HTR-8/SVneo (cell line): ENCODE results near the gene FEN1.

Experiments
- DNase-seq: peaks from one replicate; pipeline ENCODE4 v3.0.0; 2011; ENCODE audit warnings: low spot score, mixed read lengths; ENCODE audit not compliant: insufficient read length
- FAIRE-seq: peaks from 2 replicates; lab custom pipeline; 2011; peaks lifted over from hg19 to GRCh38; lab: Jason Lieb, UNC

FEN1 gene

DNA sequence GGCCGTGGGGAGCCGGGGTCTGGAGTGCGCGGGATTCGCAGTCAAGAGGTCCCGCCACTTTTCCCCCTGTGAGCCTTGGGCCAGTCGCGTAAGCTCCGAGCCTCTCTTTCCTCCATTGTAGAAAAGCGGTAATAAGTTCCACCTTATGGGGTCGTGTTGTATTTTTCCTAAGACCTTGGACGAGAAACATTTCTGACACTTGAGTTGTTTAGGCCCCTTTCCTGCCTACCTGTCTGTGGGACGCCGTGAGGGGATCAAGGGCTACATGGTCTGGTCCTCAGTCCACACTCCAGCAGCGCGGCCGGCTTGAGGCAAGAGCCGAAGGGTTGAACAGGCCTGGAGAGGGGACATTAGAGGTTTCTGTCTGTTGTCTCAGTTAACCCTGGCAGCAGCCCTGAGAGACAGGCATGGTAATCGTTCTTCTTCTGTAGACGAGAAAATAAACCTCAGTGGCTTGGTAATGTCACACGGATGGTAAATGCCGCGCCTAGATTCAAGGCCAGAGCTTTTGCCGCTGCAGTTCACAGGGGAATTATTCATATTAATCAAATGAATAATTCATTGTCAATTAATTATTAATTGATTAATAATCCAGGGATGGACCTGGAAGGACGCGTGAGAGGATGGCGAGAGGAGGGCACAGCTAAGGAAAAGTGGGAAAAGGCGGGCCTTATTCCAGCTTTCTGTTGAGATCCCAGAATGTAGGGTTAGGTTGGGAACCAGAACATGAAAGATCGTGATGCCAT lies 545 bp downstream of the FEN1 start:
- no peak for DNase-seq
- no peak for FAIRE-seq

DNA sequence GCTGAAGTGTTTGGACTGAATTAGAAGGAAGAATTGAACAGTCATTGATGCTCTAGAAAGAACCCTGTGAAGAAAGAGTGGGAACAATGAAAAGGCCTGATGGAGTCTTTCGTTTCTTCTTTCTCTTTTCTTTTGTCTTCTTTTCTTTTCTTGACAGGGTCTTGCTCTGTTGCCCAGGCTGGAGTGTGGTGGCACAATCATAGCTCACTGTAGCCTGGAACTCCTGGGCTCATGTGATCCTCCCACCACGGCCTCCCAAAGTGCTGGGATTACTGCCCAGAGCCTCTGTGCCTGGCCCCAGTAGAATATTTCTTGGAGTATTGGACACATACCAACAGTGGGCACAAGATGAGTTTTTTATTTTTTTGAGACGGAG lies 1.1 kb downstream of the FEN1 start:
- FAIRE-seq (no peak), DNase-seq (no peak)

DNA sequence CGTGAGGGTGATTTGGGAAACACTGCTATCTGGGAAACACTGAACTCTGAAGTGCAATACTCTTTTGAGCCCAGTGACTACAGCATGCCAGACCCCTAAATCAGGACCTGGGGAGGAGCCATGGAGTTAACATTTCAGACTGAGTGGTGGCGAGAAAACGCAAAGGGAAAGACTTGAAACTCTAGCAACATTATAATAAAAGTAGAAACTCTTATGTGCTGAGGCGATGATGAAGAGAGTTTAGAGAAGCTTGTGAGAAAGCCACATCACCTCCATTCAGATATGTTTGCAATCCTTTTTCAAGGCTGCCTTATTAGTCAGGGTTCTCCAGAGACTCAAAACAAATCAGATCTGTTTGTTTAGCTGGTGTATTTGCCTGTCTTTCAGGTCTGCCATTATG lies 1.9 kb downstream of the FEN1 start:
- DNase-seq (no peak), FAIRE-seq (no peak)

DNA sequence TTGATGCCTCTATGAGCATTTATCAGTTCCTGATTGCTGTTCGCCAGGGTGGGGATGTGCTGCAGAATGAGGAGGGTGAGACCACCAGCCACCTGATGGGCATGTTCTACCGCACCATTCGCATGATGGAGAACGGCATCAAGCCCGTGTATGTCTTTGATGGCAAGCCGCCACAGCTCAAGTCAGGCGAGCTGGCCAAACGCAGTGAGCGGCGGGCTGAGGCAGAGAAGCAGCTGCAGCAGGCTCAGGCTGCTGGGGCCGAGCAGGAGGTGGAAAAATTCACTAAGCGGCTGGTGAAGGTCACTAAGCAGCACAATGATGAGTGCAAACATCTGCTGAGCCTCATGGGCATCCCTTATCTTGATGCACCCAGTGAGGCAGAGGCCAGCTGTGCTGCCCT lies 2.7 kb downstream of the FEN1 start:
- no peak for DNase-seq
- FAIRE-seq, result no peak

DNA sequence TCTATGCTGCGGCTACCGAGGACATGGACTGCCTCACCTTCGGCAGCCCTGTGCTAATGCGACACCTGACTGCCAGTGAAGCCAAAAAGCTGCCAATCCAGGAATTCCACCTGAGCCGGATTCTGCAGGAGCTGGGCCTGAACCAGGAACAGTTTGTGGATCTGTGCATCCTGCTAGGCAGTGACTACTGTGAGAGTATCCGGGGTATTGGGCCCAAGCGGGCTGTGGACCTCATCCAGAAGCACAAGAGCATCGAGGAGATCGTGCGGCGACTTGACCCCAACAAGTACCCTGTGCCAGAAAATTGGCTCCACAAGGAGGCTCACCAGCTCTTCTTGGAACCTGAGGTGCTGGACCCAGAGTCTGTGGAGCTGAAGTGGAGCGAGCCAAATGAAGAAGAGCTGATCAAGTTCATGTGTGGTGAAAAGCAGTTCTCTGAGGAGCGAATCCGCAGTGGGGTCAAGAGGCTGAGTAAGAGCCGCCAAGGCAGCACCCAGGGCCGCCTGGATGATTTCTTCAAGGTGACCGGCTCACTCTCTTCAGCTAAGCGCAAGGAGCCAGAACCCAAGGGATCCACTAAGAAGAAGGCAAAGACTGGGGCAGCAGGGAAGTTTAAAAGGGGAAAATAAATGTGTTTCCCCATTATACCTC lies 3.3 kb downstream of the FEN1 start:
- DNase-seq (no peak), FAIRE-seq (no peak)

DNA sequence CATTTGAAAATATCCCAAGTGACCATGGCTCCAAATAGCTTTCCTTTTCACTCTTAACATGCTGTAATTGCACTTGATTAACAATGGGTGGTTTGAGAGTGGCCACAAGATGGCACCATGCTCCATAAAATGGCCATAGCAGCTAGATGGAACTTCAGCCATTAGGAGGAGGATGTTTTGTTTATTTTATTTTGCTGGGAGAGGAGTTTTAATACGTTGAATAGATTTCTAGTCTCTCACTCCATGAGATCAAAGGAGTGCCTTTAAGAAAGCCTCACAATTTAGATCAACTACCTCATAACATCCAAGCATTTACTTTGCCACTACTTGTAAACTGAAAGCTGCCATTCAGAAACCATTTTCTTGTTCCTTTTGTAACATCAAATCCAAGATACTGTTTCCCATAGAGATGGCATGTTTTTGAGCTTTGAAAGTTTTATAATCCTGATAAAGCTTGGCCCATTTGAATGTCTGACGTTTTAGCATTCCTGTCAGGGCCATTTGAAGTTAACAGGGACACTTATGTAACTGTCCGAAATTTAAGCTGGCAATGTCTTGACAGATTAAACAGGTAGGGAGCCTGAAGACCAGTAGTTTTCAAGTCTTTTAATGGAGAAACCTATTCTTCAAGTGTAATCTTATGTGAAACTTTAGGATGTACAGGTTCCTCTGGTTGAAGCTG lies 4.7 kb downstream of the FEN1 start:
- peak; percentile 65 for DNase-seq
- no peak for FAIRE-seq

DNA sequence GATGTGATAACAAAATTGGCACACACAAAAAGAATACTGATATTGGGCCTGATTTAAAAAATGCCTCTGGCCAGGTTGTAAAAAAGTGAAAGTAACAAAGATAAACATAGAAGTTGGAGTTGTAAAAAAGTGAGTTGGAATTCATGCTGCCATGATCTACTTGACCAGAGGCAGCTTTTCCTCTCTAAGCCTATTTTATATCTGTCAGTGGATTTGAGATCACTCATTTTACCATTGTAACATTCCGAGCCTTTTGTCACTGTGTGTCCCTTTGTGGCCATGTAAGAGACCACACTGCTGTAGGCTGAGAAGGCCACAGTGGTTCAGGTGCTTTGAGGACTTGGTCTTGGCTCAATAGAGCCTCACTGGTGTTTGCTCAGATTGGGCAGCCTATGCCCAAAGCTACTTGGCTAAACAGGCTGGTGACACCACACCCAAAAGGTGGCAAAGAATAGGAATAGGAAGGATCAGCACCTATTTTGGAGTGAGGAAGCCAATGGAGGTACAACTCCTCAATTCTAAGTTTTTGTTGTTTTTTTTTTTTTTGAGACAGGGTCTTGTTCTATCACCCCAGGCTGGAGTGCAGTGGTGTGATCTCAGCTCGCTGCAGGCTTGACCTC lies 7.1 kb downstream of the FEN1 start:
- FAIRE-seq (no peak), DNase-seq (no peak)

DNA sequence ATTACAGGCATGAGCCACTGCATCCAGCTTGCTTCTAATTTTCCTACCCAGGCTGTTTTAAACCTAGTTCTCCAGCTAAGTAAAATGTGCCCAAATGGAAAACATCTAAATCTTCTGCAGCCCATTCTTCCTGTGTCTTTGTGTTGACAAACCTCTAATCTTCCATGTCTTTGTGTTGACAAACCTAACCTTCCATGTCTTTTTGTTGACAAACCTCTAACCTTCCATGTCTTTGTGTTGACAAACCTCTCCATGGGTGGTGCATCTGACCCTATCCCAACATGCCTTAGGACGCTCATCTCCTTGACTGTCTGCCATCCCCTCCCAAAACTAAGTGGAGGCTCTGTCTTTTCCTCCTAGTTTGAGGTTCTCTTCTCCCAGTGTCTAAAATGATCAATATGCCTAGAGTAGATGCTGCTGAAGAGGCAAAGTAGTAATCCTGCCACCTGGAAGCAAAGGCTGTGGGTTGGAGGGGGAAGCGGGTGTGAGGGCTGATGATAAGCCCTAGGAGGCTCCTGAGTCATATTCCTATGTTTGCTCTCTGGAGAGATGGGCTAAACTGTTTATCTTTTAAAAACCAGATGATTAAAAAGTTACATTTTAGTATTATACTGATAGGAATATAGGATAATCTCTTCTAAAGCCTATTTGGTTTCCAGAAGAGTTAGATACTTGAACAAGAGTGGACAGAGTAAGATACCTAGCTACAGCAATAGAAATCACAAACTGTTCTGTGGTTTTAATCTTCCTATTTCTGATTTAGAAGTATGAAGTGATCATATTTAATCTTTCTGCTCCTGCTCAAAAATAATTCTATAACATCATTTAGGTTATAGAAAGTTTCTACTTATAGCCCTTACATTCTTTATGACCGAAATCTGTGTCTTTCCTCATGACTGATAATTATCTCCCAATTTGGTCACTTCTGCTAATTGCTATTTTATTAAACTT lies 7.9 kb downstream of the FEN1 start:
- DNase-seq, result no peak
- FAIRE-seq, result no peak

DNA sequence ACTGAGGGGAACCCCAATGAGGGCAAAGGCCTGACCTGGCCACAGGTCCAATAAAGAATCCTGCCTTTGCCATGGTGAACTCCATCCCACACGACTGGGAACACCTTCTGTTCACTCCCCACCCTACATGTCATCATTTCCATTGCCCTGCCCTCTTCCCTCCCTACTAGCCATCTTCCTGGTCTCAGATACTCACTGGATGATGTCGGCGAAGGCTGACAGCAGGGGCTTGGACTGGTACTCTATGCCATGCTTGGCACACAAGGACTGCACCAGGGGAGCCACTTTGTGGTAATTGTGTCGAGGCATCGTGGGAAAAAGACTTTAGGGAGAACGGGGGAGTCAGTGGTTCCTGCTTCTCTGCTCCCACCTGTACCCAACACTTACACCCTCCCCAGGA lies 9.9 kb downstream of the FEN1 start:
- DNase-seq (no peak), FAIRE-seq (no peak)

DNA sequence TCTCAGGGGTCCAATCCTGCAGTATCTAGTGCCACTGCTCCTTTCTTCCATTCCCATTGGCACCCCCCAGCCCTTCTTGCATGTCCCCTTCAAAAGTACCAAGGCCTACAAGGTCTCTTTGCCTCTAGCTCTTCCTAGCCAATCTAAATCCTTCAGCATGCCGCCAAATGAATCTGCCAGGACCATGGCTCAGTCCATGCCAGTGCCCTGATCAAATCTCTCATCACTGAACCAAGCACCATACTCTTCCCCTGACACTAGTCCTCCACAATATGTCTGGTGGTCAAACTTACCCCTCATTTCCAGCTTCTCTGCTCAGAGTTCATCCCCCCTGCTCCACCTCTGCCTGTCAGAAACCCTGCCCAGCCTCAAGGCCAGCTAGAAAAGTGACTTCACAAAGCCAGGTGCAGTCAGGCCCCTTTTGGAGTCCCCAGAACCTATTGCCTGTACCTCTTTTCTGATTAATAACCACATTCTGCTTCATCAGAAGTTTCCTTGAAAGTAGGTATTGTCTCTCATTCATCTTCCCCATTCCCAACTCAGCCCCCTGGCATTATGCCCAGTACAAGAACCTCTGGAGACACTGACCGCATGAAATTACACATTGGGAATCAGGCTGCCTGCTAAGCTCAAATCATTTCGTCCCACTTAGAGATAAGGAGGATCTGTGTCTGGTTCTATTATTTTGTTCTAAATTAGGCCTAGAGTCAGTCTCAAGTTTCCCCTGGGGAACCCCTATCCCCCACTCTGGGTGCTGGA lies 11.4 kb downstream of the FEN1 start:
- FAIRE-seq, result no peak
- no peak for DNase-seq

DNA sequence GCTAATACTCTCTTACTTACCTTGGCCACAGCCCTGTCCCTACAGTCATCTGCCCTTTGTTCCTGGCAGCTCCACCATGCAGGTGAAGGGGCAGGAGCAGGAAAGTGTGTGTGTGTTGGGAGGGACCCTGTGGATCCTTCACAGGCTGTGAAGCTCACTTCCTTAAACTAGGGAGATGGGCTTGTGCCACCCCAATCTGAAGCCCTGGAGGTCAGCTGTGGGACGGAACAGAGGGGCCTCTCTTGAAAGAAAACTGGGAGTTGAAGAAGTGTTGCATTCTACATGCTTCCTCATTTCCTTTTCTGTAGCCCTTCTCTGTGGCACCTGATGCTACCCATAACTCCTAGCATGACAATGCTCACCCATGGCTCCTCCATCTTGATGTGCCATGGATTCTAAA lies 12.4 kb downstream of the FEN1 start:
- no peak for FAIRE-seq

DNA sequence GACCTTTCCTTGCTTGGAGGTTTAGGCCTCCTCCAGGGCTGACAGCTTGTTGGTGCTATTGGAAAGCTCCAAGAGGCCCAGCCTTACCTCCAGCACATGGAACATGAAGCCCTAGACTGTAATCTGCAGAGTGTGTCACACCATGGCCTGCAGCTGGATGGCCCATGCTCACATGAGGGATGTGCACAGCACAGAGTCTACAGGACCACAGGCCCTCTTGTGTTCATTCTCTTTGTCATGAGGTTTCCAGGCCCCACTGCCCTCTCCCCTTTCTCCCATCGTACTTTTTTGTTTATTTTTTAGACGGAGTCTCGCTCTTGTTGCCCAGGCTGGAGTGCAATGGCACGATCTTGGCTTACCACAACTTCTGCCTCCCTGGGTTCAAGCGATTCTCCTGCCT lies 14.1 kb downstream of the FEN1 start:
- no peak for DNase-seq

More for the DNA sequence above, 12.4 kb downstream of the FEN1 start:
- DNase-seq, result no peak

DNA sequence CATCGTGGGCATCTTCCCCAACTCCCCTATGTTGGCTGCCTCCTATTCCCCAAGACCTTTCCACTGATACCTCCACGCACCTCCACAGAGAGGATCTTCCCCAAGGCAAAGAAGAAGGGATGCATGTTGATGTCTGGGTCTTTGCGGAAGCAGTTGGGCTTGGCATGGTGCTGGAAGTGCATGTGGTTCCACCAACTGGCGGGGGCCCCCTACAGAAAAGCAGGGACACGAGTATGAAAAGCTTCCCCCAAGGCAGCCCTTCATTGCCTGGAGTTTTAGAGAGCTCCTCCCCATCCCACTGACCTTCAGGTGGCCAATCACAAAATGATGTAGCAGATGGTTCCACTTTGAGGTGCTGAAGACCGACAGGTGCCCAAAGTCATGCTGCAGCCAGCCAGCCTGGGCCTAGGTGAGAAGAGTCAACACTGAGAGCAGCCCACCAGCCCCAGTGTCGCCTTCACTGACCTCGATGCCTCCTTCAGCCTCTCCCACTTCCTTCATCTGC lies 18.0 kb downstream of the FEN1 start:
- DNase-seq (no peak), FAIRE-seq (no peak)

More for the DNA sequence above, 14.1 kb downstream of the FEN1 start:
- FAIRE-seq, result no peak

DNA sequence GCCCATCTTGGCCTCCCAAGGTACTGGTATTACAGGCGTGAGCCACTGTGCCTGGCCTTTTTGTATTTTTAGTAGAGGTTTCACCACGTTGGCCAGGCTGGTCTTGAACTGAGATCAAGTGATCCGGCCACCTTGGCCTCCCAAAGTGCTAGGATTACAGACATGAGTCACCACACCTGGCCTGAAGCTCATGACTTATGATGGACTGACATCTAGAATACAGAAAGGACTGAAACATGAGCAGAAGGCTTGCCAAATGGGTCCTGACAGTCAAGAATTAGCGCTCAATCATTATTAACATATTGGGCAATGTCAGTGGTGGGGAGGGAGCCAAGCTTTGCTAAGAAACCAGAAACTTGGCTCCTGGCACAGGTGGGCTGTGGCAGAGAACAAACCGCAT lies 19.1 kb downstream of the FEN1 start:
- no peak for DNase-seq
- FAIRE-seq, result no peak

DNA sequence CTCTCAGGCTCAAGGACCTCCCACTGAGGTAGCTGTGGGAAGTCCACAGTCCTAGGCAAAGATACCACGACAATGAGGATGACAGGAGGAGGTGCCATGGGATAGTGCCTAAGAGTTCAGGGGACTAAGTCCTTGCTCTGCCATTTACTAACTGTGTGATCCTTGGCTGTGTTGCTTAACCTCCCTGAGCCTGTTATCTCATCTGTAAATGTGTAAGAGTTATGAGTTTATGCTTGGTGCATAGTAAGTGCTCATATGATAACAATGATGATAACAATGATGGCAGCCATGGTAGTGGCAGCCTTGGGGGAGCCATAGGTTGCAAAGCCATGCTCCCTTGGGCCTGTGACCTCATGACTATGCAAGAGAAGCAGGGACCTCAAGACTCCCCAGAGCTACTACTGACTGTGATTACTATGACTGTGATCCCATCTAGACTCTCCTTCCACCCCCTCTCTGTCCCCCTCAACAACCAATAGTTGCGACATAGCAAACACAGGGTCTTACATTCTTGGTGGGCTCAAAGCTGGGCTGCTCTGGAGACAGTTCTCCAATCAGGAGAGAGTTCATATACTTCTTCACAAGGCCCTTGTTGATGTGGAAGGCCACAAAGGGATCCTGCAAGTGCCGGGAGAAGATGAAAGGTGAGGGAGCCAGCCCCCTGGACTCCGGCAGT lies 20.2 kb downstream of the FEN1 start:
- DNase-seq (no peak), FAIRE-seq (no peak)

DNA sequence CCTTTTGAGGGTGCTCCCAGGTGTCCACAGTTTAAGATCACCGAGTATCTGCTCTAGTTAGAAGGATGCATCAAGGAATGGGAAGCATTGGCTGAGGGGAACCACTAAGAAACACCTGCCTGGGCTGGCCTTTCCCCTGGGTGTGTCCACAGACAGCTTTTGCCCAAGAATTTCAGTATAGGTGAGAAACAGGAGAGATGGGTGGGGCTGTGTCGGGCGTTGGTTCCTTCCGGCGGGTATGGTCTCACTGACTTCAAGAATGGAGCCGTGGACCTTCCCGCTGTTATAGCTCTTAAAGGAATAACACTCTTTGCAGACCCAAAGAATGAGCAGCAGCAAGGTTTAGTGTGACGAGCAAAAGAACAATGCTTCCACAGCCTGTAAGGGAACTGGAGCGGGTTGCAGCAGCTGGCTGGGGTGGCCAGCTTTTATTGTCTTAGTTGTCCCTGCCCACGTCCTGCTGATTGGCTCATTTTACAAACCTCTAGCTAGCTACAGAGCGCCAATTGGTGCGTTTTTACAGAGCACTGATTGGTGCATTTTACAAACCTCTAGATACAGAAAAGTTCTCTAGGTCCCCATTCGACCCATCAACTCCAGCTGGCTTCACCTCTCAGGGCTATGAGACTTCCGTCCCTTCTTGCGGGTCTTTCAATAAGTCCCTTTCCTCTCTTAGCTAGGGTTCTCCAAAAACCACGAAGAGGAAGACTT lies 21.7 kb downstream of the FEN1 start:
- DNase-seq (no peak), FAIRE-seq (no peak)

DNA sequence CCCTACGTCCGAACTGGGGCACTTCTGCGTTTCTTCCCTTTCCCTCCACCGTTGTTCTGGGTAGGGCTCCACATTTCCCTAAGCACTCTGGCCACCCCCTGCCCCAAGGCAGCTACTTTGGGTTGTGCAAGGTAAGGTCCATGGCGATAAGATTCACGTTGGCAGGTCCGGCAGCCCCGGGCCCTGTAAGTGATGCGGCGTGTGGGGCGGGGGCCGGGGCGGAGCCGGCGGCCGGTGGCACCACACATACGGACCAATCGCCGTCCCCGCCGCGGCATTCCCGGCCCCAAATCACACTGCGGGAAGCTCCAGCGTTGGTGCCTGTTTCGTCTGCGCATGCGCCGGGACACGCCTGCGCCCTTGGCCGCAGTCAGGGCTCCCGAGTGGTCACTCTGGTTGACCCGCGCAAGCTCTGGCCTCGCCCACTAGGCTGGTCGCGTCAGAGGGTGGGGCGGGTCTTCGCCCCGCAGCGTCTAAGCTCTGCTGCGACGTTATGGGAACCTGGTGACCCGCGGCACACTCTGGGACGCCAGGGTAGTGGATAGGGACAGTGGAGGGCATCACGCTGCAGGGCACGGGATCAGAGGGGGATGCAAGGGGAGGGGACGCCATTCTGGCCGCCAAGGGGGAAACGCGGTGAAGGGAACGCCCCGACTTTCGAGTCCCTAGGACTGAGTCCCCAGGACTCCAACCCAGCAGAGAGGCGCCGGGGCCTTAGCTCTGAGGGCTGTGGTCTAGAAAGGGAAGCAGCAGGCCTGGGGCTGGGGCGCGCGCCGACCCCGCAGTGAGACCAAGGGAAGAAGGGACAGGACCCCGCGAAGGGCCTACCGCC lies 22.5 kb downstream of the FEN1 start:
- FAIRE-seq (peak; percentile 31), DNase-seq (peak; percentile 97)
